Neural progenitor cell (in vitro differentiated cells): Measurements from ENCODE around the gene SHC2. TPM values are rescaled to one million over a fixed set of nuclear protein-coding genes. Genes with fewer than 3 reads are reported as not detected.
A peak's percentile ranks its signal among the peaks of the same experiment; 100 is the strongest.

Source experiments
- DNase-seq: peaks from one replicate; pipeline ENCODE4 v3.0.0-alpha.2; 2016; ENCODE audit warnings: low spot score
- H2AFZ ChIP-seq: fragments of 200-600 bp; sonication (generic); replicated peaks from 2 replicates; pipeline ENCODE4 v1.6.1; 2016; ENCODE audit warnings: antibody characterized with exemption
- H3F3A ChIP-seq: fragments of 200-600 bp; sonication (generic); 2 replicates; pipeline ENCODE4 v1.6.1; 2016; ENCODE audit warnings: antibody characterized with exemption, low read depth
- H3K27ac ChIP-seq: fragments of 200-600 bp; sonication (generic); 2 replicates; pipeline ENCODE4 v1.5.1; 2016; ENCODE audit warnings: mild to moderate bottlenecking
- H3K27me3 ChIP-seq: fragments of 200-600 bp; sonication (generic); 2 replicates; pipeline ENCODE4 v1.6.1; 2016; ENCODE audit warnings: mild to moderate bottlenecking, moderate library complexity
- H3K36me3 ChIP-seq: fragments of 200-600 bp; sonication (generic); 2 replicates; pipeline ENCODE4 v1.5.1; 2016
- H3K4me1 ChIP-seq: fragments of 200-600 bp; sonication (generic); 2 replicates; pipeline ENCODE4 v1.6.1; 2016; ENCODE audit warnings: mixed run types
- H3K4me2 ChIP-seq: fragments of 200-600 bp; sonication (generic); 2 replicates; pipeline ENCODE4 v1.6.1; 2016
- H3K4me3 ChIP-seq: fragments of 200-600 bp; sonication (generic); 2 replicates; pipeline ENCODE4 v1.5.1; 2016
- H3K79me2 ChIP-seq: fragments of 200-600 bp; sonication (generic); 2 replicates; pipeline ENCODE4 v1.6.1; 2016; ENCODE audit warnings: low read depth
- H3K9ac ChIP-seq: fragments of 200-600 bp; sonication (generic); 2 replicates; pipeline ENCODE4 v1.6.1; 2016
- H3K9me3 ChIP-seq: fragments of 200-600 bp; sonication (generic); 2 replicates; pipeline ENCODE4 v1.5.1; 2016; ENCODE audit warnings: low read depth
- H4K20me1 ChIP-seq: fragments of 200-600 bp; sonication (generic); 2 replicates; pipeline ENCODE4 v1.6.1; 2016; ENCODE audit warnings: low read depth
- H3K27ac Mint-ChIP-seq: 3 replicates; pipeline ENCODE4 v1.8.0; 2021; ENCODE audit warnings: mixed read lengths
- H3K27me3 Mint-ChIP-seq: 2 replicates; pipeline ENCODE4 v1.8.0; 2022; ENCODE audit warnings: low read depth, mild to moderate bottlenecking, inconsistent platforms, moderate library complexity, mixed read lengths; ENCODE audit not compliant: insufficient read depth
- H3K36me3 Mint-ChIP-seq: 3 replicates; pipeline ENCODE4 v1.8.0; 2021; ENCODE audit warnings: mixed read lengths
- H3K4me1 Mint-ChIP-seq: 3 replicates; pipeline ENCODE4 v1.8.0; 2021; ENCODE audit warnings: mixed read lengths
- H3K4me3 Mint-ChIP-seq: 3 replicates; pipeline ENCODE4 v1.8.0; 2021; ENCODE audit warnings: mild to moderate bottlenecking, moderate library complexity, mixed read lengths
- H3K9me3 Mint-ChIP-seq: 3 replicates; pipeline ENCODE4 v1.8.0; 2020; ENCODE audit warnings: mixed read lengths
- EZH2 ChIP-seq: fragments of 200-600 bp; sonication (generic); IDR thresholded peaks from 2 replicates; pipeline ENCODE4 v1.6.1; 2017; ENCODE audit warnings: antibody characterized with exemption, mild to moderate bottlenecking, moderate library complexity
- EZH2phosphoT487 ChIP-seq: fragments of 200-600 bp; sonication (generic); IDR thresholded peaks from 2 replicates; pipeline ENCODE4 v1.6.1; 2017; ENCODE audit warnings: antibody characterized with exemption
- total RNA-seq: library from RNA; depleted of rRNA; stranded (reverse); fragments of >200 nt; gene quantifications from 2 replicates; pipeline ENCODE4 v1.2.3, GENCODE V29; 2015; ENCODE audit warnings: low replicate concordance
- TF ChIP-seq, protein P1 (sequence below): fragments of 200-600 bp; sonication (generic); IDR thresholded peaks from 2 replicates; pipeline ENCODE4 v1.5.1; 2017; ENCODE audit warnings: antibody characterized with exemption, mild to moderate bottlenecking

The SHC2 gene
- total RNA-seq, 1 donor from 2014 or later, result 3.2 TPM

DNA sequence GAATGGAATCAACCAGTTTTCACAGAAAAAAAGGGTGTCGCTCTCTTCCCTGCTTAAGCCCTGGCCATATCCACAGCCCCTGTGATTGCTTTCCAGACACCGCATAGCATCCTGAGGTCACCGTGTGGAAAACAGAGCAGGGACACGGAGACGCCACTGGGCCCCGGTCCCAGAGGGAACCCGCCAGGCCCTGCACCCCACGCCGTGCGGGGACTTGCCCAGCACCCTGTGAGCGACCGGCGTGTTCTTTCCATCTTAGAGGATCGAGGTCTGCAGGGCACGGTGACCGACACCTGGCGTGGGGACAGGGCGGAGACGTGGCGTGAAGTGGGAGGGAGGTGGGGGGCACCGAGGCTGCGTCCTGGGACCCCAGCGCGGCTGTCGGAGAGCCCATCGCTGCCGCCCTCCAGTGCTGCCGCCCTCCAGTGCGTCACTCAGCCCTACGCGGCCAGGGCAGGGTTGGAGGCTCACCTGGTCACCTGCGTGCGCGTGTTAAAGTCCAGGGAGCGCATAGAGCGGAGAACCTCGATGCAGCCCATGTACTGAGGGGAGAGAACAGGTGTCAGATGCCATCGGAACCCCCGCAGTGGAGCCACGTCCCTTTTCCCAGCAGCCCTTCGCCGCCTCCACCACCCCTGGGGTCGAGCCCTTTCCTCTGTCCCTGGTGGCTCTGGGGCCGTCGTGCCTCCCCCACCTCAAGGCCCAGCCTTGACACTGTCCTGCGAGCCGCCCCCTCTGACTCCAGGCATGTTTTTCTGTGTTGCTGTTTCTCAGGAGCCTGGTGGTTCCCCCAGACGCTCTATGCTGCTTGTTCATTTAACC is 20.2 kb downstream of the SHC2 start:
- TF ChIP-seq EZH2, result no peak
- H3K4me3 ChIP-seq, result no peak overlapping the region
- H3K27ac Mint-ChIP-seq, result peak overlapping the region; percentile 53
- no peaks in the 10 kb centered on the region for H3K9me3 ChIP-seq
- H3K9me3 Mint-ChIP-seq, result peaks cover 3% of the 10 kb centered on the region
- H3K36me3 ChIP-seq, result no peaks in the 10 kb centered on the region
- H3K4me1 Mint-ChIP-seq, result peaks cover 11% of the 10 kb centered on the region
- no peaks in the 10 kb centered on the region for H3F3A ChIP-seq
- no peak overlapping the region for H3K27ac ChIP-seq
- H3K36me3 Mint-ChIP-seq, result peaks cover 9% of the 10 kb centered on the region
- no peaks in the 10 kb centered on the region for H3K4me1 ChIP-seq
- no peak overlapping the region for H3K9ac ChIP-seq
- no peaks in the 10 kb centered on the region for H4K20me1 ChIP-seq
- no peak for DNase-seq
- H3K79me2 ChIP-seq, result no peaks in the 10 kb centered on the region
- H2AFZ ChIP-seq, result no peak overlapping the region
- peaks cover 3% of the 10 kb centered on the region for H3K27me3 Mint-ChIP-seq
- H3K27me3 ChIP-seq, result no peaks in the 10 kb centered on the region
- H3K4me3 Mint-ChIP-seq, result no peak overlapping the region
- H3K4me2 ChIP-seq, result no peak overlapping the region

DNA sequence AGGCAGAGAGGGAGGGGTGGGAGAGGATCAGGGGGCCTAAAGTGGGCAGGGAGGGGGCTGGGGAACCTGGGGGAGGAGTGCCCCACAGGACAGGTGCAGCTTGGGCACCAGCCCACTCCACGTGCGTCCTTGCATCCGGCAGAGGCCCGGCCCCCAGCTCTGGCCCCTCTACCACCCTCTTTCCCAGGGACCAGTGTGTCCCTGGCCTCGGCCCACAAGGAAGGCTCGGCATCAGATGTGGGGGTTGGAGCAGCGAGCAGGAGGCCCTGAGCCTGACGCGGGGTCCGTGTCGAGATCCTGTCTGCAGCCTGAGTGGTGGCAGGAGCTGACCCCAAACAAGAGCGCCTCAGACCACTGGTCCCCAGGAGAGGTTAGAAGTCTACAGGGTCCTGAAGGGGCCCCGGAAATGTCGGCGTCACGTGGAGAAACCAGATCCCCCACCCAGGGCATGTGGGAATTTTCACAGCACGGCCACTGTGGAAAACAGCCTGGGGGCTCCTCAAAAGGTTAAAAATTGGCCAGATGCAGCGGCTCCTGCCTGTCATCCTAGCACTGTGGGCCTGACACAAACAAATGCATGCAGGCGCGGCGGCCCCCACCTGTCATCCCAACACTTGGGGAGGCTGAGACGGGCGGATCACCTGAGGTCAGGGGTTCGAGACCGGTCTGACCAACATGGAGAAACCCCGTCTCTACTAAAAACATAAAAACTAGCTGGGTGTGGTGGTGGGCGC is 21.5 kb downstream of the SHC2 start:
- Histone ChIP-seq H3F3A (no peaks in the 10 kb centered on the region), H3K4me3 (no peak overlapping the region), H3K27ac (no peak overlapping the region), H3K27me3 (no peaks in the 10 kb centered on the region), H3K4me2 (no peak overlapping the region), H2AFZ (no peak overlapping the region), H3K9ac (no peak overlapping the region), H3K36me3 (no peaks in the 10 kb centered on the region), H3K79me2 (no peaks in the 10 kb centered on the region), H3K9me3 (no peaks in the 10 kb centered on the region), H4K20me1 (no peaks in the 10 kb centered on the region), H3K4me1 (no peaks in the 10 kb centered on the region)
- TF ChIP-seq, protein P1, sequence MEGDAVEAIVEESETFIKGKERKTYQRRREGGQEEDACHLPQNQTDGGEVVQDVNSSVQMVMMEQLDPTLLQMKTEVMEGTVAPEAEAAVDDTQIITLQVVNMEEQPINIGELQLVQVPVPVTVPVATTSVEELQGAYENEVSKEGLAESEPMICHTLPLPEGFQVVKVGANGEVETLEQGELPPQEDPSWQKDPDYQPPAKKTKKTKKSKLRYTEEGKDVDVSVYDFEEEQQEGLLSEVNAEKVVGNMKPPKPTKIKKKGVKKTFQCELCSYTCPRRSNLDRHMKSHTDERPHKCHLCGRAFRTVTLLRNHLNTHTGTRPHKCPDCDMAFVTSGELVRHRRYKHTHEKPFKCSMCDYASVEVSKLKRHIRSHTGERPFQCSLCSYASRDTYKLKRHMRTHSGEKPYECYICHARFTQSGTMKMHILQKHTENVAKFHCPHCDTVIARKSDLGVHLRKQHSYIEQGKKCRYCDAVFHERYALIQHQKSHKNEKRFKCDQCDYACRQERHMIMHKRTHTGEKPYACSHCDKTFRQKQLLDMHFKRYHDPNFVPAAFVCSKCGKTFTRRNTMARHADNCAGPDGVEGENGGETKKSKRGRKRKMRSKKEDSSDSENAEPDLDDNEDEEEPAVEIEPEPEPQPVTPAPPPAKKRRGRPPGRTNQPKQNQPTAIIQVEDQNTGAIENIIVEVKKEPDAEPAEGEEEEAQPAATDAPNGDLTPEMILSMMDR, result no peak
- TF ChIP-seq EZH2, result no peak
- no peak for TF ChIP-seq EZH2phosphoT487
- peaks cover 13% of the 10 kb centered on the region for H3K4me1 Mint-ChIP-seq
- DNase-seq, result no peak
- H3K27ac Mint-ChIP-seq, result no peak overlapping the region
- H3K36me3 Mint-ChIP-seq, result peaks cover 9% of the 10 kb centered on the region
- H3K4me3 Mint-ChIP-seq, result no peak overlapping the region
- H3K9me3 Mint-ChIP-seq, result peaks cover 3% of the 10 kb centered on the region
- H3K27me3 Mint-ChIP-seq, result peaks cover 3% of the 10 kb centered on the region

DNA sequence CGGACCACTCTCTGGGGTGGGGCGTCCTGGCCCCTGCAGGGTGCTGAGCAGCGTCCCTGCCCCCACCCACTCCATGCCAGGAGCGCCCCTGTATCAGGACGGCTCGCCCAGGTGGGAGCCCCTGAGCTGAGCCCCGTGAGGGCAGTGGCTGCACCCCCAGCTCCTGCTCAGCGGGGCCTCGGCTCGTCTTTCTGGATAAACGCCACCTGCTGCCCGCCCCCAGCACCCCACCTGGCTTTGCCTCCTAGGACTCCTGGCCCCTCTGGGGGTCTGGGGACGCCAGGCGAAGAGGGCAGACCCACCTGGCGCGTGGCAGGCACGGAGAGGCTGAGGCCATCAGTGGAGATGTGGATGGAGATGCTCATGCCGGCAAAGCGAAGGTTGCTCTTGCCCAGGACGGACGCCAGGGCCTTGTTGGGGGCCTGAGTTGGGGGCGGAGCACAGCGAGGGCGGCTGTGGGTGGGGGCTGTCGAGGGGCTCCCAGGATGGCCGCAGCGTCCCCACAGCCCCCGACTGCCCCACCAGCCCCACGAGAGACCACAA is 22.3 kb downstream of the SHC2 start:
- peaks cover 3% of the 10 kb centered on the region for H3K9me3 Mint-ChIP-seq
- Histone ChIP-seq H3K27ac (no peak overlapping the region), H4K20me1 (no peaks in the 10 kb centered on the region), H3K4me3 (no peak overlapping the region), H2AFZ (no peak overlapping the region), H3F3A (no peaks in the 10 kb centered on the region), H3K27me3 (no peaks in the 10 kb centered on the region), H3K4me2 (no peak overlapping the region), H3K9me3 (no peaks in the 10 kb centered on the region), H3K9ac (no peak overlapping the region), H3K4me1 (no peaks in the 10 kb centered on the region), H3K79me2 (no peaks in the 10 kb centered on the region), H3K36me3 (no peaks in the 10 kb centered on the region)
- peaks cover 3% of the 10 kb centered on the region for H3K27me3 Mint-ChIP-seq
- DNase-seq, result no peak
- peaks cover 9% of the 10 kb centered on the region for H3K36me3 Mint-ChIP-seq
- no peak overlapping the region for H3K4me3 Mint-ChIP-seq
- peaks cover 13% of the 10 kb centered on the region for H3K4me1 Mint-ChIP-seq
- no peak overlapping the region for H3K27ac Mint-ChIP-seq
- TF ChIP-seq EZH2phosphoT487 (no peak), EZH2 (no peak)
- TF ChIP-seq, protein P1, result no peak
